ENCODE data around the gene PRIMA1.

The PRIMA1 gene

GRCh38 chr14:93727917-93728650 lies 60.2 kb downstream of the PRIMA1 start:
- no peak for DNase-seq

- DNase-seq, result no peak
These were observed 61.1 kb downstream of the PRIMA1 start for GRCh38 chr14:93727039-93727740.

GRCh38 chr14:93725993-93726392 lies 62.3 kb downstream of the PRIMA1 start:
- no peak for DNase-seq

- DNase-seq, result no peak
These were observed 63.2 kb downstream of the PRIMA1 start for GRCh38 chr14:93725002-93725582.

GRCh38 chr14:93723001-93723400 lies 65.3 kb downstream of the PRIMA1 start:
- DNase-seq, result no peak

GRCh38 chr14:93720981-93721483 lies 67.3 kb downstream of the PRIMA1 start:
- no peak for DNase-seq

GRCh38 chr14:93720076-93720815 lies 68.0 kb downstream of the PRIMA1 start:
- DNase-seq, result no peak

GRCh38 chr14:93719256-93719655 lies 69.0 kb downstream of the PRIMA1 start:
- no peak for DNase-seq

GRCh38 chr14:93717668-93718320 lies 70.5 kb downstream of the PRIMA1 start:
- DNase-seq, result no peak

GRCh38 chr14:93716746-93717667 lies 71.3 kb downstream of the PRIMA1 start:
- no peak for DNase-seq

- DNase-seq, result no peak
These were observed 72.1 kb downstream of the PRIMA1 start for GRCh38 chr14:93716002-93716745.

- no peak for DNase-seq
These were observed 72.9 kb downstream of the PRIMA1 start for GRCh38 chr14:93715279-93715927.

GRCh38 chr14:93714605-93715004 lies 73.7 kb downstream of the PRIMA1 start:
- no peak for DNase-seq

- no peak for DNase-seq
These were observed 74.4 kb downstream of the PRIMA1 start for GRCh38 chr14:93713726-93714405.

GRCh38 chr14:93712838-93713724 lies 75.2 kb downstream of the PRIMA1 start:
- no peak for DNase-seq

- no peak for DNase-seq
These were observed 76.0 kb downstream of the PRIMA1 start for GRCh38 chr14:93712079-93712837.

GRCh38 chr14:93709249-93709648 lies 79.0 kb downstream of the PRIMA1 start:
- DNase-seq, result no peak

- DNase-seq, result no peak
These were observed 79.5 kb downstream of the PRIMA1 start for GRCh38 chr14:93708800-93709199.

Data from OCI-M1 (cell line).